HG02943 (cell line): ENCODE measurements around the gene HYPK.
"Not testable (repeated sequence)": the region's sequence is repeated elsewhere in the genome, so short reads cannot be mapped to it uniquely, and the experiment has no call there.

Experiments
- ATAC-seq: cut with Tn5 transposase; IDR thresholded peaks from one replicate; pipeline ENCODE4 v1.9.1; 2021; ENCODE audit warnings: mild to moderate bottlenecking, low read depth, moderate library complexity; ENCODE audit not compliant: unreplicated experiment

HYPK gene

DNA sequence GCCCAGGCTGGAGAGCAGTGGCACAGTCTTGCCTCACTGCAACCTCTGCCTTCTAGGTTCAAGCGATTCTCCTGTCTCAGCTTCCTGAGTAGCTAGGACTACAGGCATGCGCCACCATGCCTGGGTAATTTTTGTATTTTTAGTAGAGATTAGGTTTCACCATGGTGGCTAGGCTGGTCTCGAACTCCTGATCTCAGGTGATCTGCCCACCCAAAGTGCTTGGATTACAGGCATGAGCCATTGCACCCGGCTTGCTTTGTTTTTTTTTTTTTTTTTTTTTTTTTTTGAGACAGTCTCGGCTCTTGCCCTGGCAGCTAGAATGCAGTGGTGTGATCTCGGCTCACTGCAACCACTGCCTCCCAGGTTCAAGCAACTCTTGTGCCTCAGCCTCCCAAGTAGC is 32.1 kb downstream of the HYPK start:
- ATAC-seq: not testable (repeated sequence)

DNA sequence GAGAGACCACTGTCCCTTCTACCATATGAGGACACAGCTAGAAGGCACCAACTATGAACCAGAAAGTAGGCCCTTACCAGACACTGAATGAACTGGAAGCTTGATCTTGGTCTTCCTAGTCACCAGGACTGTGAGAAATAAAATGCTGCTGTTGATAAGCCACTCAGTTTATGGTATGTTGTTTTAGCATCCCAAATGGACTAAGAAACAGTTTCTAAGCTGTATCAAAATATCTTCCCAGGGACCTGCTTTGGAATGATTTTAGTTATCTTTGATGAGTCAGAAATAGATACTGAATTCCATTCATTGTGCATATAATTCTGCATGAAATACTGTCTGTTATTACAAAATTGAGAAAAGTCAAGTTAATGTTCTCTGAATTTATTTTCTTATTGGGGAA is 45.0 kb downstream of the HYPK start:
- ATAC-seq: no peak

DNA sequence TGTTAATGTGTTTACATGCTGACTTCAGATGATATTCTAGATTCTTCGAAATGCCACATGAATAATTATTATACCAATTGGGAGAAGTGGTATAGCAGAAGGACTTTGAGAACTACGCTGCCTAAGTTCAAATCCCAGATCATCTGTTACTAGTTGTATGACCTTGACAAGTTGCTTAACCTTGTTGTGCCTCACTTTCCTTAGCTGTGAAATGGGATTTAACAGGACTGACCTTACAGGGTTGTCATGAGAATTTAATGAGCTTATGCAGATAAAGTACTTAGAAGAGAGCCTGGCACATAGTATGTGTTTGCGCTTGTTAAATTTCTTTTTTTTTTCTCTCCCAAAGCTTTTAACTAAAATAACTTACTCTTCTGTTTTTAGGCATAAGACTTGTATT is 50.9 kb downstream of the HYPK start:
- no peak for ATAC-seq

DNA sequence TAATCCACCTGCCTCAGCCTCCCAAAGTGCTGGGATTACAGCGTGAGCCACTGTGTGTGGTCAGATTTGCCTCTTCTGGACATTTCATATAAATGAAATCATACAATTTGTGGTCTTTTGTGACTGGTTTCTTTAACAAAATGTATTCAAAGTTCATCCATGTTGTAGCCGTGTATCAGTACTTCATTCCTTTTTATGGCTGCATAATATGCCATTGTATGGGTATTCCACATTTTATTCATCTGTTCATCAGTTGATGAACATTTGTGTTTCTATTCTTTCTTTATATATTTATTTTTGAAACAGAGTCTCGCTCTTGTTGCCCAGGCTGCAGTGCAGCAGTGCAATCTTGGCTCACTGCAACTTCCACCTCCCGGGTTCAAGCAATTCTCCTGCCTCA is 52.2 kb downstream of the HYPK start:
- ATAC-seq: no peak
